HEK293 (cell line): ENCODE results near the gene SMIM41.
A peak's percentile ranks its signal among the peaks of the same experiment; 100 is the strongest.

Experiments used
- CTCF ChIA-PET: fragments of 350-600 bp; formaldehyde crosslinking; extraction: SDS; loops from one replicate; lab custom pipeline; 2021; ENCODE audit warnings: antibody characterized with exemption; lab: Yijun Ruan, JAX
- POLR2A ChIA-PET: fragments of 300-600 bp; formaldehyde crosslinking; extraction: SDS; loops from one replicate; lab custom pipeline; 2020; ENCODE audit warnings: antibody characterized with exemption, inconsistent platforms; lab: Yijun Ruan, JAX
- H3K27ac ChIP-seq: fragments of 200-500 bp; sonication (Bioruptor generic); 2 replicates; pipeline ENCODE4 v1.5.1; 2014; ENCODE audit warnings: low read depth, low read length, control low read depth, inconsistent platforms; ENCODE audit errors: extremely low read depth
- H3K36me3 ChIP-seq, 2 experiments: fragments of 200-500 bp in 1 of 2; sonication (Bioruptor generic) in 1 of 2; 1 replicate in 1 of 2; 2 replicates in 1 of 2; pipeline ENCODE4 v1.5.1; 2014 to 2017; ENCODE audit warnings: inconsistent platforms in 2 of 2, low read length in 2 of 2; ENCODE audit not compliant: control insufficient read depth in 2 of 2, insufficient read depth in 1 of 2
- H3K4me1 ChIP-seq: fragments of 200-500 bp; sonication (Bioruptor generic); 2 replicates; pipeline ENCODE4 v1.5.1; 2014; ENCODE audit warnings: mild to moderate bottlenecking, low read length, inconsistent platforms; ENCODE audit not compliant: control insufficient read depth, insufficient read depth
- H3K4me3 ChIP-seq: 2 replicates; pipeline ENCODE4 v1.5.1; 2011; ENCODE audit warnings: low read depth, mild to moderate bottlenecking, control low read depth, low read length, moderate library complexity
- H3K9me3 ChIP-seq: fragments of 200-500 bp; sonication (Bioruptor generic); 2 replicates; pipeline ENCODE4 v1.5.1; 2014; ENCODE audit warnings: low read depth, low read length, inconsistent platforms; ENCODE audit not compliant: control insufficient read depth, insufficient read depth
- AEBP2 ChIP-seq: fragments of 450-650 bp; formaldehyde crosslinking; IDR thresholded peaks from 2 replicates; pipeline ENCODE4 v1.5.1; 2016; ENCODE audit warnings: missing biosample characterization, missing genetic modification characterization, borderline replicate concordance
- EGR2 ChIP-seq: fragments of 450-650 bp; formaldehyde crosslinking; IDR thresholded peaks from 2 replicates; pipeline ENCODE4 v1.5.1; 2016; ENCODE audit warnings: low read depth, missing biosample characterization, missing genetic modification characterization
- GLIS2 ChIP-seq: fragments of 450-650 bp; formaldehyde crosslinking; IDR thresholded peaks from 2 replicates; pipeline ENCODE4 v1.5.1; 2016; ENCODE audit warnings: missing biosample characterization, missing genetic modification characterization
- ZBTB1 ChIP-seq: fragments of 450-650 bp; formaldehyde crosslinking; IDR thresholded peaks from 2 replicates; pipeline ENCODE4 v1.5.1; 2016; ENCODE audit warnings: missing biosample characterization, missing genetic modification characterization
- ZFHX2 ChIP-seq: fragments of 450-650 bp; formaldehyde crosslinking; conservative IDR thresholded peaks from 2 replicates; pipeline ENCODE4 v1.5.1; 2016; ENCODE audit warnings: missing biosample characterization, missing genetic modification characterization
- ZIC2 ChIP-seq: fragments of 450-650 bp; formaldehyde crosslinking; IDR thresholded peaks from 2 replicates; pipeline ENCODE4 v1.5.1; 2016; ENCODE audit warnings: missing biosample characterization, missing genetic modification characterization
- ZNF211 ChIP-seq: fragments of 450-650 bp; formaldehyde crosslinking; IDR thresholded peaks from 2 replicates; pipeline ENCODE4 v1.5.1; 2016; ENCODE audit warnings: low read depth, missing biosample characterization, missing genetic modification characterization
- ZNF214 ChIP-seq: fragments of 450-650 bp; formaldehyde crosslinking; IDR thresholded peaks from 2 replicates; pipeline ENCODE4 v1.5.1; 2017; ENCODE audit warnings: missing biosample characterization, mild to moderate bottlenecking, missing genetic modification characterization, borderline replicate concordance
- ZNF223 ChIP-seq: fragments of 450-650 bp; formaldehyde crosslinking; IDR thresholded peaks from 2 replicates; pipeline ENCODE4 v1.5.1; 2016; ENCODE audit warnings: missing biosample characterization, missing genetic modification characterization
- ZNF324 ChIP-seq: fragments of 450-650 bp; formaldehyde crosslinking; IDR thresholded peaks from 2 replicates; pipeline ENCODE4 v1.5.1; 2016; ENCODE audit warnings: missing biosample characterization, missing genetic modification characterization
- ZNF362 ChIP-seq: fragments of 450-650 bp; formaldehyde crosslinking; IDR thresholded peaks from 2 replicates; pipeline ENCODE4 v1.5.1; 2016; ENCODE audit warnings: missing biosample characterization, missing genetic modification characterization
- ZNF404 ChIP-seq: fragments of 450-650 bp; formaldehyde crosslinking; IDR thresholded peaks from 2 replicates; pipeline ENCODE4 v1.5.1; 2017; ENCODE audit warnings: missing biosample characterization, missing genetic modification characterization
- ZNF449 ChIP-seq: fragments of 450-650 bp; formaldehyde crosslinking; IDR thresholded peaks from 2 replicates; pipeline ENCODE4 v1.5.1; 2017; ENCODE audit warnings: missing biosample characterization, mild to moderate bottlenecking, missing genetic modification characterization, moderate library complexity
- ZNF544 ChIP-seq: fragments of 450-650 bp; formaldehyde crosslinking; IDR thresholded peaks from 2 replicates; pipeline ENCODE4 v1.5.0; 2017; ENCODE audit warnings: missing biosample characterization, missing genetic modification characterization
- ZNF548 ChIP-seq: fragments of 450-650 bp; formaldehyde crosslinking; IDR thresholded peaks from 2 replicates; pipeline ENCODE4 v1.5.1; 2016; ENCODE audit warnings: missing biosample characterization, missing genetic modification characterization
- ZNF558 ChIP-seq: fragments of 450-650 bp; formaldehyde crosslinking; IDR thresholded peaks from 2 replicates; pipeline ENCODE4 v1.5.1; 2016; ENCODE audit warnings: missing biosample characterization, missing genetic modification characterization
- ZNF645 ChIP-seq: fragments of 450-650 bp; formaldehyde crosslinking; IDR thresholded peaks from 2 replicates; pipeline ENCODE4; 2016; ENCODE audit warnings: missing biosample characterization, missing genetic modification characterization
- ZNF704 ChIP-seq: fragments of 450-650 bp; formaldehyde crosslinking; IDR thresholded peaks from 2 replicates; pipeline ENCODE4 v1.5.1; 2016; ENCODE audit warnings: missing biosample characterization, missing genetic modification characterization
- ZSCAN5A ChIP-seq: fragments of 450-650 bp; formaldehyde crosslinking; IDR thresholded peaks from 2 replicates; pipeline ENCODE4 v1.5.1; 2016; ENCODE audit warnings: missing biosample characterization, missing genetic modification characterization

Gene SMIM41

GRCh38 chr12:52144512-52145227, 65.2 kb downstream of the SMIM41 start:
- no peak overlapping the region for H3K4me3 ChIP-seq
- H3K9me3 ChIP-seq = no peaks in the 10 kb centered on the region
- H3K27ac ChIP-seq = no peak overlapping the region
- TF ChIP-seq ZNF704 (tag by site-specific recombination) (no peak), ZNF324 (tag by site-specific recombination) (no peak)
- no peaks in the 10 kb centered on the region; the same call in 1 of the 2 replicates for H3K4me1 ChIP-seq
- ChIA-PET CTCF (interaction anchor here (0.5 to 5.8 kb wide), 22 partner anchors 9 to 848 kb away, joined by 3 to 88 read pairs (median 4); no protein-coding TSS in a partner anchor), POLR2A (interaction anchor here (0.6 kb wide), 1 partner anchor 489 kb away, joined by 3 read pairs; no protein-coding TSS in a partner anchor)
- H3K36me3 ChIP-seq = no peaks in the 10 kb centered on the region

- TF ChIP-seq GLIS2 (tag by site-specific recombination) (no peak), EGR2 (0 out of 2 replicates have a peak, but pooled peaks have one; percentile 10), ZSCAN5A (tag by site-specific recombination) (no peak), ZFHX2 (0 out of 2 replicates have a peak, but pooled peaks have one; percentile 37), AEBP2 (no peak), ZNF214 (no peak), ZNF404 (tag by site-specific recombination) (no peak), ZNF704 (tag by site-specific recombination) (no peak), ZNF558 (tag by site-specific recombination) (no peak), ZBTB1 (no peak), ZNF548 (tag by site-specific recombination) (no peak), ZNF362 (no peak), ZIC2 (tag by site-specific recombination) (0 out of 2 replicates have a peak, but pooled peaks have one; percentile 42), ZNF223 (tag by site-specific recombination) (no peak), ZNF645 (tag by site-specific recombination) (no peak), ZNF449 (tag by site-specific recombination) (no peak), ZNF544 (tag by site-specific recombination) (no peak), ZNF211 (no peak)
- Histone ChIP-seq H3K27ac (no peak overlapping the region), H3K9me3 (no peaks in the 10 kb centered on the region), H3K4me3 (no peak overlapping the region), H3K4me1 (no peaks in the 10 kb centered on the region; the same call in 1 of the 2 replicates), H3K36me3 (no peaks in the 10 kb centered on the region)
- POLR2A ChIA-PET = interaction anchor here (2.0 kb wide), 1 partner anchor 734 kb away, joined by 5 read pairs; no protein-coding TSS in a partner anchor
- CTCF ChIA-PET = interaction anchor here (0.6 to 5.8 kb wide), 11 partner anchors 10 to 735 kb away, joined by 3 to 88 read pairs (median 4); no protein-coding TSS in a partner anchor
Measured at GRCh38 chr12:52145228-52146088, 66.0 kb downstream of the SMIM41 start.
